ENCODE data around the gene GNG7. TPM values are rescaled to one million over a fixed set of nuclear protein-coding genes. Genes with fewer than 3 reads are reported as not detected.
"Not testable (repeated sequence)": the region's sequence is repeated elsewhere in the genome, so short reads cannot be mapped to it uniquely, and the experiment has no call there.

The GNG7 gene
- polyA plus RNA-seq, 1 experiment: 0.22 TPM

DNA sequence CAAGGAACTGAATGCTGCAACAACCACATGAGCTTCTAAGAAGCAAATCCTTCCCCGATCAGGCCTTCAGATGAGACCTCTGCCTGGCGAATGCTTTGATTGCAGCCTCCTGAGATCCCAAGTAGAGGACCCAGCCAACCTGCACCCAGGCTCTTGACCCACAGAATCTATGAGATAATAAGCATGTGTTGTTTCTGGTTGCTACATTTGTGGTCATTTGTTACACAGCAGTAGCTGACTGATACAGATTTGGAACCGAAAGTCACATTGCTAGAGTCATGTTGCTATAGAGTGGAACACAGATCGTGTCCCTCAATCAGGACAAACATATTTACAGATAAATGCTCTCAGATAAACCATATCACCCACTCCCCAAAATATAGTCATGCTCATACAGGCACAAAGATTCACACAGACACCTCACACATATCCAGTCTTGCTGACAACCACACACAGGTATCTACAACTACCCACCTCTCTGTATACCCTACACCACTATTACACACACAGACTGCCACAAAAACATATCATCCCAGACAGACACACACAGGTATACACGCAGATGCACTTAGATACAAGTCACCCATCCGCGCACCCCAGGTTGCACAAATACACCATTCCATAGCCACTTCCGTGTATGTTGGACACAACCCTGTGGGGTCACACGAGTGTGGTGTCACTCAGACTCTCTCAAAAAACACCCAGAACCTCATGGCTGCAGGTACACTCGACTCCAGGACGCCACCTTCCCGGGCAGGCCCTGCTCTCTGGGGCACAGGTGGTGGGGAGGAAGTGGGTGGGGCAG, 13.2 kb upstream of the GNG7 start:
- no peak for DNase-seq (ENCODE audit: low read depth)
- ChIA-PET POLR2A (no interaction called here), CTCF (interaction anchor here (0.7 kb wide), 1 partner anchor 67 kb away, joined by 3 read pairs; no protein-coding TSS in a partner anchor)
- Histone ChIP-seq H3K4me3 (ENCODE audit: low read depth, low read length) (no peak overlapping the region), H3K27me3 (ENCODE audit: control insufficient read depth, insufficient read depth, low read length) (no peaks in the 10 kb centered on the region), H3K36me3 (ENCODE audit: control insufficient read depth, insufficient read depth, low read length) (peaks cover 1% of the 10 kb centered on the region; the same call in 1 of the 2 replicates)
- TF ChIP-seq, protein P1, sequence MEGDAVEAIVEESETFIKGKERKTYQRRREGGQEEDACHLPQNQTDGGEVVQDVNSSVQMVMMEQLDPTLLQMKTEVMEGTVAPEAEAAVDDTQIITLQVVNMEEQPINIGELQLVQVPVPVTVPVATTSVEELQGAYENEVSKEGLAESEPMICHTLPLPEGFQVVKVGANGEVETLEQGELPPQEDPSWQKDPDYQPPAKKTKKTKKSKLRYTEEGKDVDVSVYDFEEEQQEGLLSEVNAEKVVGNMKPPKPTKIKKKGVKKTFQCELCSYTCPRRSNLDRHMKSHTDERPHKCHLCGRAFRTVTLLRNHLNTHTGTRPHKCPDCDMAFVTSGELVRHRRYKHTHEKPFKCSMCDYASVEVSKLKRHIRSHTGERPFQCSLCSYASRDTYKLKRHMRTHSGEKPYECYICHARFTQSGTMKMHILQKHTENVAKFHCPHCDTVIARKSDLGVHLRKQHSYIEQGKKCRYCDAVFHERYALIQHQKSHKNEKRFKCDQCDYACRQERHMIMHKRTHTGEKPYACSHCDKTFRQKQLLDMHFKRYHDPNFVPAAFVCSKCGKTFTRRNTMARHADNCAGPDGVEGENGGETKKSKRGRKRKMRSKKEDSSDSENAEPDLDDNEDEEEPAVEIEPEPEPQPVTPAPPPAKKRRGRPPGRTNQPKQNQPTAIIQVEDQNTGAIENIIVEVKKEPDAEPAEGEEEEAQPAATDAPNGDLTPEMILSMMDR (IDR thresholded peaks at IDR 0.05; ENCODE audit: insufficient read depth, low read depth, low read length): no peak

DNA sequence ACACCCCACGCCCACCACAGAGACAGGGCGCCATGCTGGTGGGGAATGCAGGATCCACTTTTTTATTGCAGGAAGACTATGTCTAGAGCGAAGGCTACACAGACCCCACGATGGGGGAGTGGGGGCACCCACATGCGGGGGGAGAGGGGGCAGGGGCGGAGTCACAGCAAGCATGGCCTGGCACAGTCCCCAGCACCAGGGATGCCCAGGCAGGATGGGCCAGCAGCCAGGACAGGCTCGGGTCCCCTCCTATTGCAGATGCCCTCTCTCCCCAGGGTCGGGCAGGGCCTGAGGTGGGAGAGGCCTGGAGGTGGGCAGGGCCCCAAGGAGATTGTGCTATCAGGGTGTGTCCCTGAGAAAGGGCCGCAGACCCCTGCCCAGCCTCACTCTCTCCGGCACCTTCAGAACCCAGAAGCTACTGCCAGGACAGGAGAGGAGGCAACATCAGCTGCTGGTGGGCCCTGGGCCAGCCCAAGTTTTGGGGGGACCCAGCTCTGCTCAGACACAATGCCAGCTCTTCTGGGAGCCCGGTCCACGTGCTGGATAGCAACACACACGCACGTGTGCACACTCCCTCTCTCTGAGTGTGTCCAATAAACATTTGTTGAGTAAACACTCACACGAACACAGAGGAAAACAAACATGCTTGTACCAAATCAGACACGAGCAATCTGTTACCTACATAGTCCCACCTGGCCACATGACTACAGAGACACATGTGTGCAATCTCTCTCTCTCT, 12.2 kb upstream of the GNG7 start:
- no peak overlapping the region for H3K4me3 ChIP-seq (ENCODE audit: low read depth, low read length)
- TF ChIP-seq, protein P1 (IDR thresholded peaks at IDR 0.05; ENCODE audit: insufficient read depth, low read depth, low read length): no peak
- H3K27me3 ChIP-seq (ENCODE audit: control insufficient read depth, insufficient read depth, low read length): no peaks in the 10 kb centered on the region
- H3K36me3 ChIP-seq (ENCODE audit: control insufficient read depth, insufficient read depth, low read length): peaks cover 1% of the 10 kb centered on the region; the same call in 1 of the 2 replicates
- DNase-seq (ENCODE audit: low read depth): no peak
- CTCF ChIA-PET: interaction anchor here (0.7 kb wide), 1 partner anchor 66 kb away, joined by 3 read pairs; no protein-coding TSS in a partner anchor
- POLR2A ChIA-PET: no interaction called here

DNA sequence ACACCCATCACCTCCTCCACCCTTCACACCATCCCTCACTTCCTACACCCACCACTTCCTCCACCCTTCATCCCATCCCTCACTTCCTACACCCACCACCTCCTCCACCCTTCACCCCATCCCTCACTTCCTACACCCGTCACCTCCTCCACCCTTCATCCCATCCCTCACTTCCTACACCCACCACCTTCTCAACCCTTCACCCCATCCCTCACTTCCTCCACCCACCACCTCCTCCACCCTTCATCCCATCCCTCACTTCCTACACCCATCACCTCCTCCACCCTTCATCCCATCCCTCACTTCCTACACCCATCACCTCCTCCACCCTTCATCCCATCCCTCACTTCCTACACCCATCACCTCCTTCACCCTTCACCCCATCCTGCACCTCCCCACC, 11.6 kb upstream of the GNG7 start:
- H3K4me3 ChIP-seq (ENCODE audit: low read depth, low read length); DNase-seq (ENCODE audit: low read depth); H3K27me3 ChIP-seq (ENCODE audit: control insufficient read depth, insufficient read depth, low read length); POLR2A ChIA-PET; H3K36me3 ChIP-seq (ENCODE audit: control insufficient read depth, insufficient read depth, low read length); CTCF ChIA-PET: not testable (repeated sequence)

DNA sequence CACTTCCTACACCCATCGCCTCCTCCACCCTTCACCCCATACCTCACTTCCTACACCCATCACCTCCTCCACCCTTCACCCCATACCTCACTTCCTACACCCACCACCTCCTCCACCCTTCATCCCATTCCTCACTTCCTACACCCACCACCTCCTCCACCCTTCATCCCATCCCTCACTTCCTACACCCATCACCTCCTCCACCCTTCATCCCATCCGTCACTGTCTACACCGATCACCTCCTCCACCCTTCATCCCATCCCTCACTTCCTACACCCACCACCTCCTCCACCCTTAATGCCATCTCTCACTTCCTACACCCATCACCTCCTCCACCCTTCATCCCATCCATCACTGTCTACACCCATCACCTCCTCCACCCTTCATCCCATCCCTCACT, 10.7 kb upstream of the GNG7 start:
- POLR2A ChIA-PET; H3K4me3 ChIP-seq (ENCODE audit: low read depth, low read length); DNase-seq (ENCODE audit: low read depth); H3K36me3 ChIP-seq (ENCODE audit: control insufficient read depth, insufficient read depth, low read length); CTCF ChIA-PET; H3K27me3 ChIP-seq (ENCODE audit: control insufficient read depth, insufficient read depth, low read length): not testable (repeated sequence)

DNA sequence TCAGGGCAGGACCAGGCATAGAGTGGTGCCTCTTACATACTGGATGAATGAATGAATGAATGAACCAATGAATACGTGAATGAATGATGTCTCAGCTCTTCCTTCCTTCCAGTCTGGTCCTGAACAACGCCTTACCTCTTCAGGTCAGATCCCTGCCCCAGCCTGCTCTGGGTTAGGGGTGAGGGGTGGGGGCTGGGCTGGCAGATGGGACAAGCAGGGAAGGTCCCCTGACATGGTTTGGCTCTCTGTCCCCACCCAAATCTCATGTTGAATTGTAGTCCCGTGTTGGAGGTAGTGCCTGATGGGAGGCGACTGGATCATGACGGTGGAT, 9.3 kb upstream of the GNG7 start:
- CTCF ChIA-PET: no interaction called here
- TF ChIP-seq, protein P1 (IDR thresholded peaks at IDR 0.05; ENCODE audit: insufficient read depth, low read depth, low read length): no peak

DNA sequence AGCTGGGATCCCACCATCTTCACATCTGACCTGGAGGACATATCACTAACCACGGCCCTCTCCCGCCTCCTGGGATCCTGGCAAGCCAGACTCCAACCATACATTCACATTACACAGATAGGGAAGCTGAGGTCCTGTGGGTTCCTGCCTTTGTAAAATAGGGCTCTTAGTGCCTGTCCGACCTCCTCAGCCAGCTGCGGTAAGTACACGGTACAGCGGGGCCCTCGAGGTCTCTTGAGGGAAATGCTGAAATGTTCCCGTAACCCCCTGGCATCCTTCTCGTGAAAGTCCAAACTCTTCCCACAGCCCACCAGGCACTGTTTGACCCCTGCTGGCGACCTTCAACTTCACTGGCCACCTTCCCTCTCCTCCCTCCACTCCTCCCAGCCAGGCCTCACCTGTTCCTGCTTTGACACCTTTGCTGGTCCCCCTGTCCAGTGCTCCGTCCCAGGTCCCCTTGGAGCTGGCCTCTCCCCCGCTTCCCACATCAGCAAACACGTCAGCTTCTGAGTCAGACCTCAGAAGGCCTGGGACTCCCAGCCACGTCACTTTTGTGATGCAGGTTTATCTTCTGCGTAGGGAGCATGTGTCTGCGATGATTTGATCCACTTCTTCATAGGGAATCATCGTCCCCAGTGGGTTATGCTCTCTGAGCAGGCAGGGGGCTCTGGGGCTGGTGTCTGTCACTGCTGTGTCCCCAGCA, 8.8 kb upstream of the GNG7 start:
- Histone ChIP-seq H3K4me3 (ENCODE audit: low read depth, low read length) (no peak overlapping the region), H3K27me3 (ENCODE audit: control insufficient read depth, insufficient read depth, low read length) (no peaks in the 10 kb centered on the region), H3K36me3 (ENCODE audit: control insufficient read depth, insufficient read depth, low read length) (no peaks in the 10 kb centered on the region)
- ChIA-PET POLR2A (no interaction called here), CTCF (interaction anchor here (0.8 kb wide), 1 partner anchor 12 kb away, joined by 4 read pairs; no protein-coding TSS in a partner anchor)
- DNase-seq (ENCODE audit: low read depth): no peak
- TF ChIP-seq, protein P1 (IDR thresholded peaks at IDR 0.05; ENCODE audit: insufficient read depth, low read depth, low read length): no peak

More for the DNA sequence above, 9.3 kb upstream of the GNG7 start:
- no peak overlapping the region for H3K4me3 ChIP-seq (ENCODE audit: low read depth, low read length)
- H3K36me3 ChIP-seq (ENCODE audit: control insufficient read depth, insufficient read depth, low read length): peaks cover 1% of the 10 kb centered on the region; the same call in 1 of the 2 replicates
- POLR2A ChIA-PET: no interaction called here
- no peak for DNase-seq (ENCODE audit: low read depth)
- no peaks in the 10 kb centered on the region for H3K27me3 ChIP-seq (ENCODE audit: control insufficient read depth, insufficient read depth, low read length)

Measured in BJ (cell line).